Caco-2 (cell line): ENCODE results near the gene TALDO1. TPM values are rescaled to one million over a fixed set of nuclear protein-coding genes. Genes with fewer than 3 reads are reported as not detected.

Experiments
- BruUV-seq: library from RNA; stranded (reverse); fragments of 400-500 nt; replicated peaks from 2 replicates; lab custom pipeline; 2021; lab: Mats Ljungman, UMichigan
- CTCF ChIA-PET: fragments of 300-600 bp; sonication (Branson Sonifier 250); formaldehyde crosslinking; loops from one replicate; lab custom pipeline; 2022; ENCODE audit warnings: antibody characterized with exemption; lab: Charles Lee
- POLR2A ChIA-PET: fragments of 300-600 bp; sonication (Branson Sonifier 250); formaldehyde crosslinking; loops from one replicate; lab custom pipeline; 2022; ENCODE audit warnings: antibody characterized with exemption; lab: Charles Lee
- DNase-seq, 2 experiments: peaks; one replicate each; pipeline versions ENCODE4 v3.0.0 to v3.0.0-alpha.2; 2020 to 2022
- H3K27me3 ChIP-seq: replicated peaks from 2 replicates; pipeline ENCODE4 v1.6.0; 2011; ENCODE audit warnings: low read length; ENCODE audit not compliant: control insufficient read depth, insufficient read depth
- H3K36me3 ChIP-seq: 2 replicates; pipeline ENCODE4 v1.5.1; 2011; ENCODE audit warnings: low read length; ENCODE audit not compliant: control insufficient read depth, insufficient read depth
- H3K4me1 ChIP-seq: fragments of 250-450 bp; sonication (Bioruptor Pico); 2 replicates; pipeline ENCODE4 v1.5.1; 2020; ENCODE audit warnings: mild to moderate bottlenecking
- H3K4me3 ChIP-seq: 2 replicates; pipeline ENCODE4 v1.5.1; 2011; ENCODE audit warnings: low read depth, mild to moderate bottlenecking, control low read depth, low read length
- H3K9me3 ChIP-seq: fragments of 250-450 bp; sonication (Bioruptor Pico); 2 replicates; pipeline ENCODE4 v1.5.1; 2020; ENCODE audit warnings: mild to moderate bottlenecking, moderate library complexity
- H3K27ac Mint-ChIP-seq: one replicate; pipeline ENCODE4 v1.8.0; 2022; ENCODE audit warnings: mixed read lengths; ENCODE audit not compliant: unreplicated experiment
- H3K27me3 Mint-ChIP-seq: one replicate; pipeline ENCODE4 v1.8.0; 2022; ENCODE audit warnings: mixed read lengths; ENCODE audit not compliant: insufficient read depth, unreplicated experiment
- H3K36me3 Mint-ChIP-seq: one replicate; pipeline ENCODE4 v1.8.0; 2022; ENCODE audit warnings: mild to moderate bottlenecking, mixed read lengths; ENCODE audit not compliant: insufficient read depth, unreplicated experiment
- H3K4me1 Mint-ChIP-seq: one replicate; pipeline ENCODE4 v1.8.0; 2022; ENCODE audit warnings: low read depth, mixed read lengths; ENCODE audit not compliant: unreplicated experiment
- H3K4me3 Mint-ChIP-seq: one replicate; pipeline ENCODE4 v1.8.0; 2022; ENCODE audit warnings: mild to moderate bottlenecking, moderate library complexity, mixed read lengths; ENCODE audit not compliant: unreplicated experiment
- H3K9me3 Mint-ChIP-seq: one replicate; pipeline ENCODE4 v1.8.0; 2022; ENCODE audit warnings: mixed read lengths; ENCODE audit not compliant: unreplicated experiment
- intact Hi-C: fragments of 100-400 bp; cut with micrococcal nuclease; formaldehyde crosslinking; loops from one replicate; pipeline ENCODE4 v1.10.0; 2022; ENCODE audit not compliant: unreplicated experiment
- total RNA-seq: library from RNA; stranded (reverse); gene quantifications from 2 replicates; pipeline ENCODE4 v1.2.3, GENCODE V29; 2022
- TF ChIP-seq, protein P1 (sequence below), 2 experiments: fragments of 200-600 bp in 1 of 2; IDR thresholded peaks; 1 replicate in 1 of 2; 2 replicates in 1 of 2; pipeline versions ENCODE4 v1.5.1 to v1.8.0; 2011 to 2022; ENCODE audit warnings: antibody characterized with exemption in 1 of 2, control low read depth in 1 of 2, inconsistent platforms in 1 of 2, low read depth in 1 of 2, low read length in 1 of 2, mild to moderate bottlenecking in 1 of 2, moderate library complexity in 1 of 2; ENCODE audit not compliant: insufficient read depth in 1 of 2, severe bottlenecking in 1 of 2, unreplicated experiment in 1 of 2

The TALDO1 gene
- total RNA-seq, 1 experiment from 2014 or later, result 293 TPM

GRCh38 chr11:793556-793955 lies 46.3 kb downstream of the TALDO1 start:
- H3K27me3 Mint-ChIP-seq, result no peaks in the 10 kb centered on the region
- H3K4me3 ChIP-seq, result no peak overlapping the region
- no peak overlapping the region for H3K27ac Mint-ChIP-seq
- peaks cover 9% of the 10 kb centered on the region for H3K4me1 ChIP-seq
- peaks cover 17% of the 10 kb centered on the region for H3K36me3 Mint-ChIP-seq
- no peaks in the 10 kb centered on the region for H3K36me3 ChIP-seq
- POLR2A ChIA-PET, result interaction anchor here (0.5 to 1.5 kb wide), 2 partner anchors 15 to 26 kb away, joined by 5 to 8 read pairs; partner anchors contain the start of gene PNPLA2
- CTCF ChIA-PET, result no interaction called here
- intact Hi-C loops, result no loop called here
- BruUV-seq, result no TSS peak
- no peaks in the 10 kb centered on the region for H3K4me1 Mint-ChIP-seq
- no peaks in the 10 kb centered on the region for H3K9me3 ChIP-seq
- no peak for DNase-seq
- no peak overlapping the region for H3K4me3 Mint-ChIP-seq
- TF ChIP-seq, protein P1, sequence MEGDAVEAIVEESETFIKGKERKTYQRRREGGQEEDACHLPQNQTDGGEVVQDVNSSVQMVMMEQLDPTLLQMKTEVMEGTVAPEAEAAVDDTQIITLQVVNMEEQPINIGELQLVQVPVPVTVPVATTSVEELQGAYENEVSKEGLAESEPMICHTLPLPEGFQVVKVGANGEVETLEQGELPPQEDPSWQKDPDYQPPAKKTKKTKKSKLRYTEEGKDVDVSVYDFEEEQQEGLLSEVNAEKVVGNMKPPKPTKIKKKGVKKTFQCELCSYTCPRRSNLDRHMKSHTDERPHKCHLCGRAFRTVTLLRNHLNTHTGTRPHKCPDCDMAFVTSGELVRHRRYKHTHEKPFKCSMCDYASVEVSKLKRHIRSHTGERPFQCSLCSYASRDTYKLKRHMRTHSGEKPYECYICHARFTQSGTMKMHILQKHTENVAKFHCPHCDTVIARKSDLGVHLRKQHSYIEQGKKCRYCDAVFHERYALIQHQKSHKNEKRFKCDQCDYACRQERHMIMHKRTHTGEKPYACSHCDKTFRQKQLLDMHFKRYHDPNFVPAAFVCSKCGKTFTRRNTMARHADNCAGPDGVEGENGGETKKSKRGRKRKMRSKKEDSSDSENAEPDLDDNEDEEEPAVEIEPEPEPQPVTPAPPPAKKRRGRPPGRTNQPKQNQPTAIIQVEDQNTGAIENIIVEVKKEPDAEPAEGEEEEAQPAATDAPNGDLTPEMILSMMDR (IDR thresholded peaks at IDR 0.05; ENCODE audit: insufficient read depth in 1 of 2, low read depth in 1 of 2, low read length in 1 of 2, severe bottlenecking in 1 of 2, unreplicated experiment in 1 of 2), result no peak
- H3K27me3 ChIP-seq, result no peaks in the 10 kb centered on the region
- no peaks in the 10 kb centered on the region for H3K9me3 Mint-ChIP-seq

- no peaks in the 10 kb centered on the region for H3K27me3 Mint-ChIP-seq
- H3K9me3 Mint-ChIP-seq, result no peaks in the 10 kb centered on the region
- POLR2A ChIA-PET, result interaction anchor here (0.5 to 1.5 kb wide), 2 partner anchors 16 to 25 kb away, joined by 5 to 8 read pairs; partner anchors contain the start of gene PNPLA2
Measured at GRCh38 chr11:794013-794765, 46.9 kb downstream of the TALDO1 start.

GRCh38 chr11:794766-795633 lies 47.7 kb downstream of the TALDO1 start:
- ChIA-PET POLR2A (no interaction called here), CTCF (no interaction called here)
- Histone ChIP-seq H3K9me3 (no peaks in the 10 kb centered on the region), H3K4me1 (peaks cover 9% of the 10 kb centered on the region), H3K27me3 (no peaks in the 10 kb centered on the region), H3K4me3 (no peak overlapping the region), H3K36me3 (no peaks in the 10 kb centered on the region)
- no peaks in the 10 kb centered on the region for H3K4me1 Mint-ChIP-seq
- no peak overlapping the region for H3K4me3 Mint-ChIP-seq
- H3K27me3 Mint-ChIP-seq, result no peaks in the 10 kb centered on the region
- peaks cover 17% of the 10 kb centered on the region for H3K36me3 Mint-ChIP-seq
- TF ChIP-seq, protein P1 (IDR thresholded peaks at IDR 0.05; ENCODE audit: insufficient read depth in 1 of 2, low read depth in 1 of 2, low read length in 1 of 2, severe bottlenecking in 1 of 2, unreplicated experiment in 1 of 2), result no peak
- H3K27ac Mint-ChIP-seq, result no peak overlapping the region
- intact Hi-C loops, result no loop called here
- BruUV-seq, result no TSS peak
- DNase-seq, result no peak
- no peaks in the 10 kb centered on the region for H3K9me3 Mint-ChIP-seq

More at GRCh38 chr11:794013-794765, 46.9 kb downstream of the TALDO1 start:
- DNase-seq, result no peak
- Mint-ChIP-seq H3K4me1 (no peaks in the 10 kb centered on the region), H3K27ac (no peak overlapping the region), H3K36me3 (peaks cover 17% of the 10 kb centered on the region), H3K4me3 (no peak overlapping the region)
- CTCF ChIA-PET, result no interaction called here
- no peaks in the 10 kb centered on the region for H3K9me3 ChIP-seq
- H3K4me3 ChIP-seq, result no peak overlapping the region
- BruUV-seq, result no TSS peak
- intact Hi-C loops, result no loop called here
- TF ChIP-seq, protein P1 (IDR thresholded peaks at IDR 0.05; ENCODE audit: insufficient read depth in 1 of 2, low read depth in 1 of 2, low read length in 1 of 2, severe bottlenecking in 1 of 2, unreplicated experiment in 1 of 2), result no peak
- no peaks in the 10 kb centered on the region for H3K36me3 ChIP-seq
- H3K27me3 ChIP-seq, result no peaks in the 10 kb centered on the region
- H3K4me1 ChIP-seq, result peaks cover 9% of the 10 kb centered on the region
